HUDEP-2 (cell line): Measurements from ENCODE around the gene ABHD17B.
"Not testable (repeated sequence)": the region's sequence is repeated elsewhere in the genome, so short reads cannot be mapped to it uniquely, and the experiment has no call there.

Source experiments
- DNase-seq, 76 experiments: peaks; one replicate each; lab custom pipeline; 2025; ENCODE audit not compliant: unreplicated experiment in 76 of 76; lab: John Stamatoyannopoulos, UW

ABHD17B gene

DNA sequence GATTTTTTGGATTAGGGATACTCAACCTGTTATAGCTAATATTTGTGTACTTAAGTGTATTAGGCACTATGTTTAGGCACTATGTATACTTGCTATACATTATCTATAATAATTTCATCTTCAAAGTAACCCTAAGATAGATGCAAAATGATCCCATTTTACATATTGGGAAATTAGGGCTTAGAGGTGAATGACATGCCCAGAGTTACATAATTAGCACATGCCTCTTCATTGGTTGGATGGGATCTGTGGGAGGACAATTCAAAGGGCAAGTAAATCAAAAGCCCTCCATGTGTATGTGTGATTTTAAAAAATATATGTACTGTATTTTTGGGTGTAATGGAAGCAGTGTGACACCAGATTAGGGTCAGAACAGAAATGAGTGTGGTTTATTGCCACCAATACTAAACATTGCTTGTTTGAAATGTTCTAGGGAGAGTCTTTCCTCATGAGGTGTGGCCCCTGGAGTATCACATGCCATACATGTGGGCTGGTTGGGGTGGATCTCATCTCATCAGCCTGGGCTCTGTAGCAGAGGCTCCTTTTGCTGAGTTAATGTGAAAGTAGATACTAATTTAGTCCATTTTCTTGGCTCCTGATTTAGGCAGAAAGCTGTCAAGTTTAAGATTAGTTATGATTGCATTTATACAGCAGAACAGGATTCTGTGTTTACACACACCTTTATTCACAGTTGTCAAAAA lies 6.0 kb upstream of the ABHD17B start:
- peak in 25 of 76 experiments; percentile 0 to 28 (median 9) for DNase-seq

- DNase-seq = no peak
These were observed 4.5 kb upstream of the ABHD17B start for GRCh38 chr9:71915495-71915894.

DNA sequence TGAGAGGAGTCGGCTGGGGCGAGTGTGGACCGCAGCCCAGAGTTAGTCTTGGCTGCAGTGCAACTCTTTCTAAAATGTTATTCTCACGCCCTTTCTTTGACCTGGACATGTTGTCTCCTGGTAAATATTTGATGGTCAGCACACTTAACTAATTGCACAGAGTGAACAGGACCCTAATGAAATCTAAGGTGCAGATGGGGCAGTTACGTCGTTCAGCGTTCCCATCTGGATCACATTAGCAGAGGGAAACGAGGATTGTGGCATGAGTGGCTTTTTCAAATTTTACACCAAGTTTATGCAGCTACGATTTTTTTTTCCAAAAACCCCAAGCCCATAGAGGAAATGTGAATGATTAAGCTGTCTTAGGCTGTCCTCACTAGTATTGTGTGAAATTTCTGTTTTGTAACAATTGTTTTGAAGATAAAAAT lies 929 bp upstream of the ABHD17B start:
- DNase-seq = no peak

DNA sequence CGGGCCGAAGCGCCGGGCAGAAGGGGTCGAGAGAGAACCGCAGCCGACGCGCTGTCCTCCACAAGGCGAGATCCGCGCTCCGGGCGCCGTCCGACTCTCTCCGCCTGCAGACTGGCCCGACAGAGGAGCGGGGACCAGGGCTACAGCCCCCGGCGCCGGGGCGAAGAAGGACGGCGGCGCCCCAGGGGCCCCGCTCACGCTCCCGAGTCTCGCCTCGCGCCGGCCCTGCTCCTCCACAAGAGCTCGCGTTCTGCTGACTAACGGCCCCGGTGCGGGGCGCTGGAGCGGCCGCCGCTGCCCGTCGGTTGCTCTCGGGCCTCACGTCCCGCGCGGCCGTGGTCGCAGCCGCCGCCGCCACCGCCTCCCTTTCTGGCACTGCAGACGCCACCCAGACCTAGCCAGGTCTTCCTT lies 338 bp downstream of the ABHD17B start:
- peak in 4 of 76 experiments; percentile 35 to 51 (median 42) for DNase-seq

DNA sequence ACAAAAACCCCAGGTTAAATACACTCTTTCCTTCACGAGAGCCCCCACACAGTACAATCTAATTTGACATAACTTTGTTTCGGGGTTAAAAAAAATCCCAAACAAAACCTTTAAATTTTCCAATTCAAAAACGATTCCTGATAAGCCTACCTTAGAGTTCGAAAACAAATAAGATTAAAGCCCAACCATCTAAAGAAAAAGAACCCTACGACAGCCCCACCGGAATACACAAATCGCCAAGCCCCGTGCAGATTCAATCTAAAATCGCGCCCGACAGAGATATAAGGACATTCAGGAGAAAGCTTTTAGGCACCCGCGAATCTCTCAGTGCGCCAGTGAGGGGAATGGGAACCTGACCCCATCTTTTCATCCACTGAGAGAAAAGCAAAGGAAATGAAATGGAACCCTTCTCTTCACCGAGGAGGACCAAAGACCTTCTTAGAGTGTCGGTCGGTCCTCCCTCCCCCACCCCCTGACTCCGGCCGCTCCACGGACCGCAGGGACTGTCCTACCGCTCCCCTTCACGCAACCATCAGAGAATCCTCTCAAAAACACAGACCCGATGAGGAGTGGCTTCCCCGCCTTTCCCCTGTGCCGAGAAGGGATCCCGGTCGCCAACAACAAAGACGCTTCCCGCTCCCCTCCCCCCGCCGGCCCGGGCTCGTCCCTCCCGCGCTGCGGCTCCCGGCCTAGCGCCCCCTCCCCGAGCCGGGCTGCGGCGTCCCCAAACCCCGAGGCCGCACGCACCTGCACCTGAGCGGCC lies 925 bp downstream of the ABHD17B start:
- DNase-seq = peak in 24 of 76 experiments; percentile 2 to 44 (median 16)

DNA sequence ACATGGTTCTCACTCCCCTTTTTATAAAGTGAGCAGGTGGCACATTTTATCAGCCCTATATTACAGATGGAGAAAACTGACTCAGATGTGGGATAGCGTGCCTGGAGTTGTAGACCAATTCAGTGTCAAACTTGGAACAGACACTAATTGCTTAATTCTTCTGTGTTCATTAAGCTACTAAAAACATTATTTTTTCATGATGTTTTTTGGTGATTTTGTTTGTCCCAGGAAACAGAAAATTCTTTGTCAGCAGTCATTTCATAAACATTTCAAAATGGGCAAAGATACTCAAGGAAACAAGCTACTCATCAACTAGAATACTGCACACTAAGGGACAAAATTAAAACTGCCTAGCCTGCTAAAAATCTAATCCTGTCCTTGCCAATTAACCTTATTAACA lies 2.2 kb downstream of the ABHD17B start:
- DNase-seq = no peak

DNA sequence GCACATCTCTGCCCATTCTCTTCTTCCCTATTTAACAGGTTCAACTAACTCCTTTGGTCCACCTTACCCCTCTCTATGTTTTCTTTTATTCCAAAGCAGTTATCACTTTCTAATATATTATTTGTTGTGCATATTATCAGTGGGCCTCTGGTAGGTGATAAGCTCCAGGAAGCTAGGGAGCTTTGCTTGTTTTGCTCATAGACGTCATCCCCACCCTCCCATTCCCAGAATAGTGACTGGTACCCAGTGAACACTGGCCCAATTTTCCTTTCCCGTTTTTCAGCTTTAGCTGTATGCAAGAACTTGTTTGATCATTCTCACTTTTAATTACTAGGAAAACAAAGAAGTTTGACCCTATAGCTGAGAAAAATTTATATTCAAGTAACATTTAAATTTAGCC lies 6.9 kb downstream of the ABHD17B start:
- no peak for DNase-seq

DNA sequence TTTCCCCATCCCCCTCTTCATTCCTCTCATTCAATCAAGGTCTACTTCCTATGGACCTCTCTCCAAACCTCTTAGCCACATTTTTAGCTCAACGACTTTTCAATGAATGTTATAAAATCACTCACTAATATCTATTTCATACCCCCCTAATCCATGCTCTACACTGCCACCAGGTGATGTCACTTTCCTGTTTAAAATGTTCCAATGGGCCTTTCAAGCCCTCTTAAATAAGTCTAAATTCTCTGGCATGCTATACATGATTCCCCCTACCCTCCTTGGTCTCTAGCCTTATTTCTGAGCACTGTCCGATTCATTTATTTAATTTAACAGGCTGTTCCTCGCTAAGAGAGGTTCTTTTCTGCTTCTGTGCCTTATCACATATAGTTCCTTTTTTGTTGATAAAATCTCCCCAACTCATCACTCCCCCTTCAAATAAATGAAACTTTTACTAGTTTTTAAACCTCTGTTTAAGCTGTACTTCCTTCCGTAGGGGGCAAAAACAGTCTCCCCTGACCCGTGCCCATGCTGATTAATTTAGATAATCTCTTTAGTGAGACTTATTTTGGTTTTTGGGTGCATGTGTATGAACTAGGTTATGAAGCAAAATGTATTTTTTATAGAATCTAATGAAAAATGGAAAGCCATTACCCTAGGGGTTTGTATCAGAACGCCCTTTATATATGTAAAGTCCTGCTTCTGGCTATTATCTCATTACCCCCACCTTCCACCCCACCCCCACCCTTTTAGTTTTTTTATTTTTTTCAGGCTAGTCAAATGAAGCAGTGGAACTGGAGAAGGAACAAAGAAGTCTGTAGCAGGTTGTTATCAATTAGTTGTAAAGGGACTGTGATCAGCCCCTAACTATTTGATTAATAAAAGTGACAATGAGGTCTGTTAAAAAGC lies 9.0 kb downstream of the ABHD17B start:
- no peak for DNase-seq

DNA sequence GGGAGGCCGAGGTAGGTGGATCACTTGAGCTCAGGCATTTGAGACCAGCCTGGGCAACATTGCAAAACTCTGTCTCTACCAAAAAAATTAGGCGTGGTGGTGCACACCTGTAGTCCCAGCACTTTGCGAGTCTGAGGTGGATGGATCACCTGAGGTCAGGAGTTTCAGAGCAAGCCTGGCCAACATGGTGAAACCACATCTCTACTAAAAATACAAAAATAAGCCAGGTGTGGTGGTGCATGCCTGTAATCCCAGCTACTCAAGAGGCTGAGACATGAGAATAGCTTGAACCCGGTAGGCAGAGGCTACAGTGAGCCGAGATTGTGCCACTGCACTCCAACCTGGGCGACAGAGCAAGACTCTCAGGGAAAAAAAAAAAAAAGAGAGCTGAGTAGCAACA lies 12.2 kb downstream of the ABHD17B start:
- DNase-seq = not testable (repeated sequence)

DNA sequence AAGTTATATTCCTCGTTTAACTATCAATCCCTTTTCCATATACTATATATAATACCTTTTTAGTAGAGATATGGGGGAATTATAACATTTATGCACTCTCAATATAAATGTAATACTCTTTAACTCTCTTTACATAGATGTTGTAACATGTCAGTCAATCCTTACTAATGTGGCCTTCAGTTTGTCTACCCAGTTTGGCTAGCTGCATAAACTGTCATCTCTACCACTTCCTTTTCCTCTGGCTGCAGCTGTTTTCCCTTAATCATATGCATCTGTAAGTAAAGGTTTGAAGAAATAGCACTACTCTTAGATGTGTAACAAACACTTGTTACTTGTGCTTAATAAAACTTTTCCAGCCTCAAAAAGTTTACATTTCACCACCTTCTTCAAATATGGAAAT lies 13.4 kb downstream of the ABHD17B start:
- no peak for DNase-seq

DNA sequence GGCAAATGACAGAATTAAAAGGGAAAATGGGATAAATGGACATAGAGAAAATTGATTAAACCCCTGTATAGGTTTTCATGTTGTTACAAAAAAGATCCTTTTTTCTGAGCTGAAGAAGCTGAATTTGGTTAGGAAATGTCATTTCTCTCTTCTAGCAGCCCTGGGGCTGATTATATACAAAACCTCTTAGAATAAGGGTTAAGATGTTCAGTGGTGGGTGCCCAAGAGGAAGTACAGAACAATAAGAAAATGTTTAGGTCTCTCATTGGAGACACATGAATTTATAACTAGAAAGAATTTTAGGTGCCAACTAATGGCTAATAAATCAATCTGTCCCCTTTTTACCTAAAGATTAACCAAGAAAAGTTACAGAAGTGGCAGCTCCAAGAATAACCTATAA lies 14.2 kb downstream of the ABHD17B start:
- no peak for DNase-seq

GRCh38 chr9:71895955-71896354 lies 15.0 kb downstream of the ABHD17B start:
- DNase-seq = no peak

GRCh38 chr9:71895117-71895516 lies 15.9 kb downstream of the ABHD17B start:
- DNase-seq = peak in 1 of 76 experiments; percentile 3

GRCh38 chr9:71891557-71892189 lies 19.3 kb downstream of the ABHD17B start:
- DNase-seq = no peak

GRCh38 chr9:71890042-71890679 lies 20.8 kb downstream of the ABHD17B start:
- no peak for DNase-seq

DNA sequence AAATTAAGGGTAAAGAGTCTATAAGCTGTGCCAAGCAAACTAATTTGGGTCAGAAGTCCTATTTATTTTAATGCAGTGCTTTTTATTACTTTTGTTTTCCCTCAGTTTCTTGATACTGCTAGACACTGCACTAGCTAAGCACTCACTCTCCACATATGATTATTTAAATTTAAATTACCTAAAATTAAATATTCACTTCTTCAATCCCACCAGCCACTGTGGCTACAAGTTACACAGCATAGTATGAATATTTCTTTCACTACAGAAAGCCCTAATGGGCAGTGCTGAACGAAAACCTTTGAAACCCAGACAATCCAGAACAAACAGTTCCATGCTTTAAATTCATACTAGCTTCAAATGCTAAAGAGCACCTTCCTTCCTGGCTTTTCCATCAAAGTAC lies 23.6 kb downstream of the ABHD17B start:
- DNase-seq = no peak

DNA sequence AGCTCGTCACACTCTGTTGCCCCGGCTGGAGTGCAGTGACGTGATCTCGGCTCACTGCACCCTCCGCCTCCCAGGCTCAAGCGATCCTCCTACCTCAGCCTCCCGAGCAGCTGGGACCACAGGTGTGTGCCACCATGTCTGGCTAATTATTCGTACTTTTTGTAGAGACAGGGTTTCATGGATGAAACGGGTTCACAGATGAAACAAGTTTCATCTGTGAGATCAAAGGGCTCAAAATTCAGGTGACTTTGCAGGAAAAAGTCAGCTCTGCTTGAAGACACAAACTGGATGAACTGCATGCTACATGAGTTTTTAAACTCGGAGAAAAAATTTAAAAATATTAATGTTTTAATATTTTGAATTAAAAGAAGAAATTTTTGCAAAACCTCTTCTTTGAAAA lies 24.5 kb downstream of the ABHD17B start:
- DNase-seq = no peak

DNA sequence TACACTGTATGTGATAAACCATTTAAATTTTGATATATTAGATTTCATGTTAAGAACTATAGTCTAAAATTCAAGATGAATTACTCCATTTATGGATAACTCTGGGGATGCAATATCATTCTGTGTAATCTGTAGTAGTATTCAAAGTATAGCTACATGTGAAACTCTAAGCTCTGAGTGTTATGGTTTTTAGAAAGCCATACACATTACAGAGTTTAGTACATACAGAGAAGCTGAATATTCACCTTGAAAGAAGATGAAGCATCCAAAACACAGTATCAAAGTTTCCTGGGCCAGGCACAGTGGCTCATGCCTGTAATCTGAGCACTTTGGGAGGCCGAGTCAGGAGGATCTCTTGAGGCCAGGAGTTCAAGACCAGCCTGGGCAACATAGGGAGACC lies 25.0 kb downstream of the ABHD17B start:
- DNase-seq = no peak

- DNase-seq = no peak
These were observed 25.5 kb downstream of the ABHD17B start for GRCh38 chr9:71885467-71885866.

- DNase-seq = no peak
These were observed 27.0 kb downstream of the ABHD17B start for GRCh38 chr9:71884005-71884404.
